K562 (cell line): ENCODE results near the gene TAS2R31. TPM values are rescaled to one million over a fixed set of nuclear protein-coding genes. Genes with fewer than 3 reads are reported as not detected.
"Not testable (repeated sequence)": the region's sequence is repeated elsewhere in the genome, so short reads cannot be mapped to it uniquely, and the experiment has no call there.

Experiments
- ATAC-seq: fragments of 200-7000 bp; cut with Tn5 transposase; 3 replicates; pipeline ENCODE4 v1.9.1; 2020; ENCODE audit warnings: moderate library complexity
- BruUV-seq: library from RNA; stranded (reverse); fragments of 400-500 nt; replicated peaks from 2 replicates; lab custom pipeline; 2021; lab: Mats Ljungman, UMichigan
- CTCF ChIA-PET: fragments of 300-600 bp; formaldehyde crosslinking; extraction: SDS; loops from one replicate; lab custom pipeline; 2021; ENCODE audit warnings: low intra/inter-chr PET ratio; lab: Yijun Ruan, JAX
- POLR2A ChIA-PET: fragments of 300-600, 350-650 bp; sonication (Branson Sonifier 250); formaldehyde crosslinking; extraction: SDS; loops from one replicate; lab custom pipeline; 2021; ENCODE audit warnings: antibody characterized with exemption, inconsistent platforms; lab: Yijun Ruan, JAX
- DNase-seq, 4 experiments: peaks; one replicate each; pipeline versions ENCODE4 v3.0.0 to v3.0.0-alpha.2; 2011 to 2018; ENCODE audit warnings: low spot score in 3 of 4, mixed read lengths in 3 of 4; ENCODE audit errors: extremely low read depth in 1 of 4
- FAIRE-seq: peaks from 2 replicates; lab custom pipeline; 2011; peaks lifted over from hg19 to GRCh38; lab: Jason Lieb, UNC
- H2AFZ ChIP-seq: 2 replicates; pipeline ENCODE4 v1.6.0; 2011; ENCODE audit warnings: low read depth, low read length, control low read depth, inconsistent platforms
- H3K27ac ChIP-seq: fragments of 200-600 bp; 3 replicates; pipeline ENCODE4 v1.8.0; 2011; ENCODE audit warnings: low read depth, mild to moderate bottlenecking, control low read depth, inconsistent platforms, low read length, moderate library complexity, mixed read lengths; ENCODE audit errors: extremely low read depth
- H3K27me3 ChIP-seq, 2 experiments: fragments of 300-600 bp in 1 of 2; 2 replicates in 1 of 2; 3 replicates in 1 of 2; pipeline versions ENCODE4 v1.6.0 to v1.8.0; 2011; ENCODE audit warnings: inconsistent platforms in 2 of 2, low read length in 2 of 2, mild to moderate bottlenecking in 1 of 2, mixed read lengths in 1 of 2, moderate library complexity in 1 of 2; ENCODE audit not compliant: control insufficient read depth in 2 of 2, insufficient read depth in 2 of 2
- H3K36me3 ChIP-seq: fragments of 300-600 bp; 3 replicates; pipeline ENCODE4 v1.8.0; 2011; ENCODE audit warnings: mild to moderate bottlenecking, low read length, inconsistent platforms; ENCODE audit not compliant: control insufficient read depth, insufficient read depth
- H3K4me1 ChIP-seq, 2 experiments: fragments of 200-600 bp in 1 of 2; replicated peaks in 1 of 2; 2 replicates in 1 of 2; 3 replicates in 1 of 2; pipeline versions ENCODE4 v1.5.1 to v1.8.0; 2011; ENCODE audit warnings: inconsistent platforms in 2 of 2, low read length in 2 of 2, mild to moderate bottlenecking in 1 of 2, mixed read lengths in 1 of 2, moderate library complexity in 1 of 2; ENCODE audit not compliant: control insufficient read depth in 2 of 2, insufficient read depth in 2 of 2
- H3K4me2 ChIP-seq: 2 replicates; pipeline ENCODE4 v1.6.1; 2011; ENCODE audit warnings: low read length, control low read depth, inconsistent platforms, mixed read lengths; ENCODE audit not compliant: insufficient read depth
- H3K4me3 ChIP-seq: fragments of 200-600 bp; sonication (generic), shearing (Covaris generic); 2 replicates; pipeline ENCODE4 v1.5.1; 2016; ENCODE audit warnings: control low read depth, inconsistent platforms
- H3K79me2 ChIP-seq: fragments of 200-600 bp; 3 replicates; pipeline ENCODE4 v1.8.0; 2011; ENCODE audit warnings: low read length, inconsistent platforms; ENCODE audit not compliant: control insufficient read depth, insufficient read depth
- H3K9ac ChIP-seq, 2 experiments: 2 replicates each; pipeline versions ENCODE4 v1.6.0 to v1.6.1; 2011; ENCODE audit warnings: low read depth in 2 of 2, low read length in 2 of 2, control low read depth in 1 of 2, inconsistent platforms in 1 of 2, mild to moderate bottlenecking in 1 of 2, mixed read lengths in 1 of 2; ENCODE audit not compliant: insufficient read depth in 1 of 2
- H3K9me1 ChIP-seq: one replicate; pipeline ENCODE4 v1.6.0; 2011; ENCODE audit warnings: inconsistent platforms, mild to moderate bottlenecking, low read length, moderate library complexity; ENCODE audit not compliant: control insufficient read depth, insufficient read depth
- H3K9me3 ChIP-seq: replicated peaks from 2 replicates; pipeline ENCODE4 v1.5.1; 2011; ENCODE audit warnings: low read depth, low read length, inconsistent platforms; ENCODE audit not compliant: control insufficient read depth, insufficient read depth
- H4K20me1 ChIP-seq: replicated peaks from 2 replicates; pipeline ENCODE4 v1.6.1; 2011; ENCODE audit warnings: low read length, inconsistent platforms, mixed read lengths; ENCODE audit not compliant: control insufficient read depth, insufficient read depth
- RERE ChIP-seq: sonication (generic); formaldehyde crosslinking; IDR thresholded peaks from 2 replicates; pipeline ENCODE4 v1.8.0; 2023; ENCODE audit warnings: missing genetic modification reagents, mild to moderate bottlenecking, borderline replicate concordance
- WGBS: fragments of 100-300 bp; shearing (Covaris generic); methylation state at CpG from one replicate; pipeline ENCODE4 v1.1.6; 2016; ENCODE audit warnings: low coverage, mixed read lengths; ENCODE audit not compliant: insufficient coverage; ENCODE audit errors: missing lambda C conversion rate; 5-methylcytosine and 5-hydroxymethylcytosine counted together
- in situ Hi-C: fragments of 300-500 bp; cut with MboI; formaldehyde crosslinking; loops from 4 replicates; pipeline ENCODE4 v1.15.0; 2018; ENCODE audit warnings: inconsistent platforms, mixed read lengths
- intact Hi-C: fragments of 100-400 bp; cut with micrococcal nuclease; formaldehyde crosslinking; loops from 2 replicates; pipeline ENCODE4 v1.14.2; 2022
- polyA plus RNA-seq, 8 experiments: library from polyadenylated mRNA; depleted of rRNA in 4 of 8; stranded (reverse) in 5 of 8; unstranded in 3 of 8; fragments of >200 nt; fragmentation: Nextera tagmentation in 2 of 8; fragmentation: Illumina TruSeq in 1 of 8; extraction: Ambion mirVana in 2 of 8; extraction: Trizol in 1 of 8; gene quantifications; 2 replicates each; pipeline versions ENCODE4 v1.2.1 to v1.2.3, GENCODE V29; 2011 to 2014; ENCODE audit warnings: inconsistent platforms in 1 of 8, missing spikeins in 1 of 8
- total RNA-seq, 7 experiments: library from RNA; depleted of rRNA in 6 of 7; stranded (reverse); fragments of >200 nt in 6 of 7; fragmentation: Illumina TruSeq in 2 of 7; extraction: Trizol in 2 of 7; gene quantifications; 2 replicates each; pipeline versions ENCODE4 v1.2.1 to v1.2.3, GENCODE V29; 2011 to 2021; ENCODE audit warnings: low replicate concordance in 1 of 7

TAS2R31 gene
- total and polyA plus RNA-seq, 9 of the 15 experiments (the other 6 are each of a cell fraction or from before 2014, with no cell fraction given): 0.59 to 3.6 (median 1.4) TPM; not detected in 4

- no peak for TF ChIP-seq RERE
Measured at GRCh38 chr12:11039171-11039570, 8.0 kb upstream of the TAS2R31 start (continued).

- H2AFZ ChIP-seq, H3K27ac ChIP-seq, H3K9me3 ChIP-seq, CTCF ChIA-PET, H3K4me3 ChIP-seq, H3K27me3 ChIP-seq, H3K36me3 ChIP-seq, H3K4me2 ChIP-seq, POLR2A ChIA-PET, H4K20me1 ChIP-seq, FAIRE-seq, ATAC-seq, H3K4me1 ChIP-seq, in situ Hi-C loops, DNase-seq, H3K9me1 ChIP-seq, H3K79me2 ChIP-seq, BruUV-seq, H3K9ac ChIP-seq, intact Hi-C loops: not testable (repeated sequence)
- no CpG with 5 or more reads among the region's 3 CpGs for WGBS
Measured at GRCh38 chr12:11033959-11034358, 2.8 kb upstream of the TAS2R31 start.
